Inferior parietal cortex (tissue), 1 donor: Measurements from ENCODE around the gene ALPL.
"Not testable (repeated sequence)": the region's sequence is repeated elsewhere in the genome, so short reads cannot be mapped to it uniquely, and the experiment has no call there.

Source experiments
- DNase-seq: peaks from one replicate; pipeline ENCODE4 v3.0.0-alpha.2; 2016; ENCODE audit errors: extremely low spot score

Gene ALPL

GRCh38 chr1:21507511-21508270 lies 1.5 kb upstream of the ALPL start:
- DNase-seq = no peak

- DNase-seq = peak; percentile 47
These were observed 458 bp upstream of the ALPL start for GRCh38 chr1:21508580-21509350.

GRCh38 chr1:21510113-21510493 lies 880 bp downstream of the ALPL start:
- no peak for DNase-seq

GRCh38 chr1:21510885-21511578 lies 1.8 kb downstream of the ALPL start:
- no peak for DNase-seq

GRCh38 chr1:21511579-21512522 lies 2.6 kb downstream of the ALPL start:
- no peak for DNase-seq

GRCh38 chr1:21514245-21514644 lies 5.0 kb downstream of the ALPL start:
- DNase-seq = no peak

- no peak for DNase-seq
These were observed 8.0 kb downstream of the ALPL start for GRCh38 chr1:21517161-21517589.

- no peak for DNase-seq
These were observed 8.6 kb downstream of the ALPL start for GRCh38 chr1:21517660-21518480.

- DNase-seq = no peak
These were observed 9.7 kb downstream of the ALPL start for GRCh38 chr1:21518774-21519455.

GRCh38 chr1:21519486-21520070 lies 10.4 kb downstream of the ALPL start:
- DNase-seq = not testable (repeated sequence)

GRCh38 chr1:21520899-21521716 lies 11.9 kb downstream of the ALPL start:
- DNase-seq = no peak

- DNase-seq = no peak
These were observed 12.5 kb downstream of the ALPL start for GRCh38 chr1:21521717-21522060.

- no peak for DNase-seq
These were observed 13.4 kb downstream of the ALPL start for GRCh38 chr1:21522525-21523038.

GRCh38 chr1:21523297-21523813 lies 14.1 kb downstream of the ALPL start:
- DNase-seq = no peak

GRCh38 chr1:21524220-21524619 lies 15.0 kb downstream of the ALPL start:
- DNase-seq = no peak

GRCh38 chr1:21524686-21525339 lies 15.6 kb downstream of the ALPL start:
- DNase-seq = peak; percentile 22

GRCh38 chr1:21525340-21525717 lies 16.1 kb downstream of the ALPL start:
- DNase-seq = no peak

- no peak for DNase-seq
These were observed 17.2 kb downstream of the ALPL start for GRCh38 chr1:21526441-21526840.
